Measurements from ENCODE around the gene TSTD1.

DNA sequence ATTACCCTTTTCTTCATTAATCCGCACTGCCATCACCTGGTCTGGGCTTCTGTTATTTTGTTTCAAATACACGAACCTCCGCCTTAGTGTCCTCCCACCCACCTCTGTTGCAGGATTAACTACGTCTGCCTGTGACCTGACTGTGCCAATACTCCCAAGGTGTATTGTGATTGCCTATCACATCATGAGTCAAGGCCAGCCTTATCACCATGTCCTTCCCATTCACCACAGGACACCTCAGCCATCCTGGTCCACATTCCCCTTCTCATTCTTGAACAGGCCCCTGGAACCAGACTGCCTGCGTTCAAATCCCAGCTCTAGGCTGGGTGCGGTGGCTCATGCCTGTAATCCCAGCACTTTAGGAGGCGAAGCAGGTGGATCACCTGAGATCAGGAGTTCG lies 32.2 kb downstream of the TSTD1 start:
- TF ChIP-seq, protein P1, sequence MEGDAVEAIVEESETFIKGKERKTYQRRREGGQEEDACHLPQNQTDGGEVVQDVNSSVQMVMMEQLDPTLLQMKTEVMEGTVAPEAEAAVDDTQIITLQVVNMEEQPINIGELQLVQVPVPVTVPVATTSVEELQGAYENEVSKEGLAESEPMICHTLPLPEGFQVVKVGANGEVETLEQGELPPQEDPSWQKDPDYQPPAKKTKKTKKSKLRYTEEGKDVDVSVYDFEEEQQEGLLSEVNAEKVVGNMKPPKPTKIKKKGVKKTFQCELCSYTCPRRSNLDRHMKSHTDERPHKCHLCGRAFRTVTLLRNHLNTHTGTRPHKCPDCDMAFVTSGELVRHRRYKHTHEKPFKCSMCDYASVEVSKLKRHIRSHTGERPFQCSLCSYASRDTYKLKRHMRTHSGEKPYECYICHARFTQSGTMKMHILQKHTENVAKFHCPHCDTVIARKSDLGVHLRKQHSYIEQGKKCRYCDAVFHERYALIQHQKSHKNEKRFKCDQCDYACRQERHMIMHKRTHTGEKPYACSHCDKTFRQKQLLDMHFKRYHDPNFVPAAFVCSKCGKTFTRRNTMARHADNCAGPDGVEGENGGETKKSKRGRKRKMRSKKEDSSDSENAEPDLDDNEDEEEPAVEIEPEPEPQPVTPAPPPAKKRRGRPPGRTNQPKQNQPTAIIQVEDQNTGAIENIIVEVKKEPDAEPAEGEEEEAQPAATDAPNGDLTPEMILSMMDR (conservative IDR thresholded peaks at IDR 0.05; ENCODE audit: low read depth in 2 of 2): no peak
- TF ChIP-seq EZH2 (IDR thresholded peaks at IDR 0.05; ENCODE audit: low read depth, unreplicated experiment) (no peak), EZH2phosphoT487 (IDR thresholded peaks at IDR 0.05; ENCODE audit: unreplicated experiment) (no peak)
- TF ChIP-seq, protein P2, sequence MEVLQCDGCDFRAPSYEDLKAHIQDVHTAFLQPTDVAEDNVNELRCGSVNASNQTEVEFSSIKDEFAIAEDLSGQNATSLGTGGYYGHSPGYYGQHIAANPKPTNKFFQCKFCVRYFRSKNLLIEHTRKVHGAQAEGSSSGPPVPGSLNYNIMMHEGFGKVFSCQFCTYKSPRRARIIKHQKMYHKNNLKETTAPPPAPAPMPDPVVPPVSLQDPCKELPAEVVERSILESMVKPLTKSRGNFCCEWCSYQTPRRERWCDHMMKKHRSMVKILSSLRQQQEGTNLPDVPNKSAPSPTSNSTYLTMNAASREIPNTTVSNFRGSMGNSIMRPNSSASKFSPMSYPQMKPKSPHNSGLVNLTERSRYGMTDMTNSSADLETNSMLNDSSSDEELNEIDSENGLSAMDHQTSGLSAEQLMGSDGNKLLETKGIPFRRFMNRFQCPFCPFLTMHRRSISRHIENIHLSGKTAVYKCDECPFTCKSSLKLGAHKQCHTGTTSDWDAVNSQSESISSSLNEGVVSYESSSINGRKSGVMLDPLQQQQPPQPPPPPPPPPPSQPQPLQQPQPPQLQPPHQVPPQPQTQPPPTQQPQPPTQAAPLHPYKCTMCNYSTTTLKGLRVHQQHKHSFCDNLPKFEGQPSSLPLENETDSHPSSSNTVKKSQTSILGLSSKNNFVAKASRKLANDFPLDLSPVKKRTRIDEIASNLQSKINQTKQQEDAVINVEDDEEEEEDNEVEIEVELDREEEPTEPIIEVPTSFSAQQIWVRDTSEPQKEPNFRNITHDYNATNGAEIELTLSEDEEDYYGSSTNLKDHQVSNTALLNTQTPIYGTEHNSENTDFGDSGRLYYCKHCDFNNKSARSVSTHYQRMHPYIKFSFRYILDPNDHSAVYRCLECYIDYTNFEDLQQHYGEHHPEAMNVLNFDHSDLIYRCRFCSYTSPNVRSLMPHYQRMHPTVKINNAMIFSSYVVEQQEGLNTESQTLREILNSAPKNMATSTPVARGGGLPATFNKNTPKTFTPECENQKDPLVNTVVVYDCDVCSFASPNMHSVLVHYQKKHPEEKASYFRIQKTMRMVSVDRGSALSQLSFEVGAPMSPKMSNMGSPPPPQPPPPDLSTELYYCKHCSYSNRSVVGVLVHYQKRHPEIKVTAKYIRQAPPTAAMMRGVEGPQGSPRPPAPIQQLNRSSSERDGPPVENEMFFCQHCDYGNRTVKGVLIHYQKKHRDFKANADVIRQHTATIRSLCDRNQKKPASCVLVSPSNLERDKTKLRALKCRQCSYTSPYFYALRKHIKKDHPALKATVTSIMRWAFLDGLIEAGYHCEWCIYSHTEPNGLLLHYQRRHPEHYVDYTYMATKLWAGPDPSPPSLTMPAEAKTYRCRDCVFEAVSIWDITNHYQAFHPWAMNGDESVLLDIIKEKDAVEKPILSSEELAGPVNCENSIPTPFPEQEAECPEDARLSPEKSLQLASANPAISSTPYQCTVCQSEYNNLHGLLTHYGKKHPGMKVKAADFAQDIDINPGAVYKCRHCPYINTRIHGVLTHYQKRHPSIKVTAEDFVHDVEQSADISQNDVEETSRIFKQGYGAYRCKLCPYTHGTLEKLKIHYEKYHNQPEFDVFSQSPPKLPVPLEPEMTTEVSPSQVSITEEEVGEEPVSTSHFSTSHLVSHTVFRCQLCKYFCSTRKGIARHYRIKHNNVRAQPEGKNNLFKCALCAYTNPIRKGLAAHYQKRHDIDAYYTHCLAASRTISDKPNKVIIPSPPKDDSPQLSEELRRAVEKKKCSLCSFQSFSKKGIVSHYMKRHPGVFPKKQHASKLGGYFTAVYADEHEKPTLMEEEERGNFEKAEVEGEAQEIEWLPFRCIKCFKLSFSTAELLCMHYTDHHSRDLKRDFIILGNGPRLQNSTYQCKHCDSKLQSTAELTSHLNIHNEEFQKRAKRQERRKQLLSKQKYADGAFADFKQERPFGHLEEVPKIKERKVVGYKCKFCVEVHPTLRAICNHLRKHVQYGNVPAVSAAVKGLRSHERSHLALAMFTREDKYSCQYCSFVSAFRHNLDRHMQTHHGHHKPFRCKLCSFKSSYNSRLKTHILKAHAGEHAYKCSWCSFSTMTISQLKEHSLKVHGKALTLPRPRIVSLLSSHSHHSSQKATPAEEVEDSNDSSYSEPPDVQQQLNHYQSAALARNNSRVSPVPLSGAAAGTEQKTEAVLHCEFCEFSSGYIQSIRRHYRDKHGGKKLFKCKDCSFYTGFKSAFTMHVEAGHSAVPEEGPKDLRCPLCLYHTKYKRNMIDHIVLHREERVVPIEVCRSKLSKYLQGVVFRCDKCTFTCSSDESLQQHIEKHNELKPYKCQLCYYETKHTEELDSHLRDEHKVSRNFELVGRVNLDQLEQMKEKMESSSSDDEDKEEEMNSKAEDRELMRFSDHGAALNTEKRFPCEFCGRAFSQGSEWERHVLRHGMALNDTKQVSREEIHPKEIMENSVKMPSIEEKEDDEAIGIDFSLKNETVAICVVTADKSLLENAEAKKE (CRISPR knock-in tag; IDR thresholded peaks at IDR 0.05): no peak
